ENCODE measurements around the gene MYH10.

MYH10 gene

GRCh38 chr17:8609910-8610309, 20.6 kb downstream of the MYH10 start:
- Histone ChIP-seq H3K4me3 (ENCODE audit: low read depth, low read length) (no peak overlapping the region), H3K9ac (ENCODE audit: low read length) (no peak overlapping the region), H3K36me3 (ENCODE audit: control insufficient read depth, insufficient read depth, low read length) (peaks cover 10% of the 10 kb centered on the region; the same call in 1 of the 2 replicates), H3K27me3 (ENCODE audit: control insufficient read depth, insufficient read depth, low read length) (no peaks in the 10 kb centered on the region), H3K9me3 (ENCODE audit: control insufficient read depth, insufficient read depth, low read depth, low read length) (peaks cover 3% of the 10 kb centered on the region), H3K4me1 (ENCODE audit: control insufficient read depth, insufficient read depth, low read length) (peaks cover 28% of the 10 kb centered on the region; the same call in 1 of the 2 replicates), H3K27ac (ENCODE audit: low read depth, low read length) (no peak overlapping the region)

GRCh38 chr17:8608001-8608400, 22.5 kb downstream of the MYH10 start:
- Histone ChIP-seq H3K27ac (ENCODE audit: low read depth, low read length) (0 out of 2 replicates have a peak overlapping the region, but pooled peaks have one; percentile 2), H3K9me3 (ENCODE audit: control insufficient read depth, insufficient read depth, low read depth, low read length) (peaks cover 3% of the 10 kb centered on the region), H3K4me1 (ENCODE audit: control insufficient read depth, insufficient read depth, low read length) (peaks cover 28% of the 10 kb centered on the region; the same call in 1 of the 2 replicates), H3K27me3 (ENCODE audit: control insufficient read depth, insufficient read depth, low read length) (no peaks in the 10 kb centered on the region), H3K36me3 (ENCODE audit: control insufficient read depth, insufficient read depth, low read length) (peaks cover 24% of the 10 kb centered on the region), H3K9ac (ENCODE audit: low read length) (no peak overlapping the region), H3K4me3 (ENCODE audit: low read depth, low read length) (no peak overlapping the region)

GRCh38 chr17:8606401-8606800, 24.1 kb downstream of the MYH10 start:
- Histone ChIP-seq H3K27ac (ENCODE audit: low read depth, low read length) (peak overlapping the region; percentile 12; the same call in 1 of the 2 replicates), H3K9ac (ENCODE audit: low read length) (no peak overlapping the region), H3K27me3 (ENCODE audit: control insufficient read depth, insufficient read depth, low read length) (no peaks in the 10 kb centered on the region), H3K9me3 (ENCODE audit: control insufficient read depth, insufficient read depth, low read depth, low read length) (peaks cover 3% of the 10 kb centered on the region), H3K4me1 (ENCODE audit: control insufficient read depth, insufficient read depth, low read length) (peaks cover 28% of the 10 kb centered on the region; the same call in 1 of the 2 replicates), H3K36me3 (ENCODE audit: control insufficient read depth, insufficient read depth, low read length) (peaks cover 32% of the 10 kb centered on the region), H3K4me3 (ENCODE audit: low read depth, low read length) (no peak overlapping the region)

GRCh38 chr17:8602679-8603078, 27.8 kb downstream of the MYH10 start:
- H3K9me3 ChIP-seq (ENCODE audit: control insufficient read depth, insufficient read depth, low read depth, low read length): no peaks in the 10 kb centered on the region
- no peak overlapping the region for H3K9ac ChIP-seq (ENCODE audit: low read length)
- H3K4me1 ChIP-seq (ENCODE audit: control insufficient read depth, insufficient read depth, low read length): peaks cover 16% of the 10 kb centered on the region; the same call in 1 of the 2 replicates
- no peak overlapping the region for H3K4me3 ChIP-seq (ENCODE audit: low read depth, low read length)
- H3K27me3 ChIP-seq (ENCODE audit: control insufficient read depth, insufficient read depth, low read length): no peaks in the 10 kb centered on the region
- peaks cover 55% of the 10 kb centered on the region for H3K36me3 ChIP-seq (ENCODE audit: control insufficient read depth, insufficient read depth, low read length)
- H3K27ac ChIP-seq (ENCODE audit: low read depth, low read length): no peak overlapping the region

- Histone ChIP-seq H3K27ac (ENCODE audit: low read depth, low read length) (no peak overlapping the region), H3K27me3 (ENCODE audit: control insufficient read depth, insufficient read depth, low read length) (no peaks in the 10 kb centered on the region), H3K4me1 (ENCODE audit: control insufficient read depth, insufficient read depth, low read length) (no peaks in the 10 kb centered on the region), H3K4me3 (ENCODE audit: low read depth, low read length) (no peak overlapping the region), H3K9ac (ENCODE audit: low read length) (no peak overlapping the region), H3K9me3 (ENCODE audit: control insufficient read depth, insufficient read depth, low read depth, low read length) (no peaks in the 10 kb centered on the region), H3K36me3 (ENCODE audit: control insufficient read depth, insufficient read depth, low read length) (peaks cover 65% of the 10 kb centered on the region)
Measured at GRCh38 chr17:8599351-8600011, 31.0 kb downstream of the MYH10 start.

GRCh38 chr17:8598913-8599312, 31.6 kb downstream of the MYH10 start:
- Histone ChIP-seq H3K27ac (ENCODE audit: low read depth, low read length) (no peak overlapping the region), H3K9me3 (ENCODE audit: control insufficient read depth, insufficient read depth, low read depth, low read length) (no peaks in the 10 kb centered on the region), H3K4me3 (ENCODE audit: low read depth, low read length) (no peak overlapping the region), H3K36me3 (ENCODE audit: control insufficient read depth, insufficient read depth, low read length) (peaks cover 60% of the 10 kb centered on the region), H3K27me3 (ENCODE audit: control insufficient read depth, insufficient read depth, low read length) (no peaks in the 10 kb centered on the region), H3K9ac (ENCODE audit: low read length) (no peak overlapping the region), H3K4me1 (ENCODE audit: control insufficient read depth, insufficient read depth, low read length) (no peaks in the 10 kb centered on the region)

- peaks cover 18% of the 10 kb centered on the region for H3K36me3 ChIP-seq (ENCODE audit: control insufficient read depth, insufficient read depth, low read length)
Measured at GRCh38 chr17:8593830-8594229, 36.7 kb downstream of the MYH10 start.

GRCh38 chr17:8593276-8593675, 37.2 kb downstream of the MYH10 start:
- no peaks in the 10 kb centered on the region for H3K4me1 ChIP-seq (ENCODE audit: control insufficient read depth, insufficient read depth, low read length)
- H3K27ac ChIP-seq (ENCODE audit: low read depth, low read length): no peak overlapping the region
- H3K4me3 ChIP-seq (ENCODE audit: low read depth, low read length): no peak overlapping the region
- peaks cover 16% of the 10 kb centered on the region for H3K36me3 ChIP-seq (ENCODE audit: control insufficient read depth, insufficient read depth, low read length)
- H3K9me3 ChIP-seq (ENCODE audit: control insufficient read depth, insufficient read depth, low read depth, low read length): no peaks in the 10 kb centered on the region
- H3K27me3 ChIP-seq (ENCODE audit: control insufficient read depth, insufficient read depth, low read length): no peaks in the 10 kb centered on the region
- no peak overlapping the region for H3K9ac ChIP-seq (ENCODE audit: low read length)

More at GRCh38 chr17:8593830-8594229, 36.7 kb downstream of the MYH10 start:
- Histone ChIP-seq H3K9me3 (ENCODE audit: control insufficient read depth, insufficient read depth, low read depth, low read length) (no peaks in the 10 kb centered on the region), H3K4me1 (ENCODE audit: control insufficient read depth, insufficient read depth, low read length) (no peaks in the 10 kb centered on the region), H3K27ac (ENCODE audit: low read depth, low read length) (no peak overlapping the region), H3K4me3 (ENCODE audit: low read depth, low read length) (no peak overlapping the region), H3K27me3 (ENCODE audit: control insufficient read depth, insufficient read depth, low read length) (no peaks in the 10 kb centered on the region), H3K9ac (ENCODE audit: low read length) (no peak overlapping the region)

- Histone ChIP-seq H3K27ac (ENCODE audit: low read depth, low read length) (no peak overlapping the region), H3K36me3 (ENCODE audit: control insufficient read depth, insufficient read depth, low read length) (peaks cover 14% of the 10 kb centered on the region), H3K9me3 (ENCODE audit: control insufficient read depth, insufficient read depth, low read depth, low read length) (no peaks in the 10 kb centered on the region), H3K27me3 (ENCODE audit: control insufficient read depth, insufficient read depth, low read length) (no peaks in the 10 kb centered on the region), H3K4me1 (ENCODE audit: control insufficient read depth, insufficient read depth, low read length) (no peaks in the 10 kb centered on the region), H3K4me3 (ENCODE audit: low read depth, low read length) (no peak overlapping the region), H3K9ac (ENCODE audit: low read length) (no peak overlapping the region)
Measured at GRCh38 chr17:8588877-8589554, 41.5 kb downstream of the MYH10 start.

- H3K27ac ChIP-seq (ENCODE audit: low read depth, low read length): no peak overlapping the region
- H3K36me3 ChIP-seq (ENCODE audit: control insufficient read depth, insufficient read depth, low read length): peaks cover 14% of the 10 kb centered on the region
- no peak overlapping the region for H3K4me3 ChIP-seq (ENCODE audit: low read depth, low read length)
- no peak overlapping the region for H3K9ac ChIP-seq (ENCODE audit: low read length)
- H3K4me1 ChIP-seq (ENCODE audit: control insufficient read depth, insufficient read depth, low read length): no peaks in the 10 kb centered on the region; the same call in 1 of the 2 replicates
- H3K9me3 ChIP-seq (ENCODE audit: control insufficient read depth, insufficient read depth, low read depth, low read length): no peaks in the 10 kb centered on the region
- H3K27me3 ChIP-seq (ENCODE audit: control insufficient read depth, insufficient read depth, low read length): no peaks in the 10 kb centered on the region
Measured at GRCh38 chr17:8586766-8587165, 43.8 kb downstream of the MYH10 start.

GRCh38 chr17:8585911-8586310, 44.6 kb downstream of the MYH10 start:
- H3K36me3 ChIP-seq (ENCODE audit: control insufficient read depth, insufficient read depth, low read length): peaks cover 14% of the 10 kb centered on the region
- no peaks in the 10 kb centered on the region for H3K9me3 ChIP-seq (ENCODE audit: control insufficient read depth, insufficient read depth, low read depth, low read length)
- H3K27ac ChIP-seq (ENCODE audit: low read depth, low read length): no peak overlapping the region
- no peaks in the 10 kb centered on the region for H3K27me3 ChIP-seq (ENCODE audit: control insufficient read depth, insufficient read depth, low read length)
- H3K9ac ChIP-seq (ENCODE audit: low read length): no peak overlapping the region
- no peak overlapping the region for H3K4me3 ChIP-seq (ENCODE audit: low read depth, low read length)
- H3K4me1 ChIP-seq (ENCODE audit: control insufficient read depth, insufficient read depth, low read length): peaks cover 7% of the 10 kb centered on the region
